Nephron (organoid): ENCODE results near the gene VPS51.
"Not testable (repeated sequence)": the region's sequence is repeated elsewhere in the genome, so short reads cannot be mapped to it uniquely, and the experiment has no call there.

Experiments used
- H3K27ac Mint-ChIP-seq, 3 experiments: 2 replicates each; pipeline ENCODE4 v1.8.0; 2020; ENCODE audit warnings: mixed read lengths in 3 of 3, mild to moderate bottlenecking in 2 of 3, moderate library complexity in 1 of 3
- H3K27me3 Mint-ChIP-seq: 2 replicates; pipeline ENCODE4 v1.8.0; 2021; ENCODE audit warnings: low read depth, mild to moderate bottlenecking, moderate library complexity, mixed read lengths
- H3K36me3 Mint-ChIP-seq: 2 replicates; pipeline ENCODE4 v1.8.0; 2020; ENCODE audit warnings: low read depth, mixed read lengths
- H3K4me1 Mint-ChIP-seq: 2 replicates; pipeline ENCODE4 v1.8.0; 2020; ENCODE audit warnings: mixed read lengths
- H3K4me3 Mint-ChIP-seq, 3 experiments: 2 replicates each; pipeline ENCODE4 v1.8.0; 2020; ENCODE audit warnings: mild to moderate bottlenecking in 3 of 3, mixed read lengths in 3 of 3, moderate library complexity in 2 of 3
- H3K9me3 Mint-ChIP-seq: 2 replicates; pipeline ENCODE4 v1.8.0; 2020; ENCODE audit warnings: mixed read lengths
- CTCF ChIP-seq, 3 experiments: fragments of 200-600 bp; sonication (generic); IDR thresholded peaks; one replicate each; pipeline ENCODE4 v1.5.0; 2021; ENCODE audit warnings: antibody characterized with exemption in 3 of 3; ENCODE audit not compliant: unreplicated experiment in 3 of 3

The VPS51 gene

GRCh38 chr11:65117206-65118096, 21.4 kb downstream of the VPS51 start, which contains the start of gene ZNHIT2:
Gene ZNHIT2, minus strand, starts transcription at chr11:65117701. Its CDS starts 48 bp downstream, at chr11:65117653.
- Mint-ChIP-seq H3K36me3 (peaks cover 32% of the 10 kb centered on the region), H3K4me3 (peak within 1 kb of the TSS; percentile 90 to 100 (median 90)), H3K9me3 (no peaks in the 10 kb centered on the region)

GRCh38 chr11:65118097-65118837, 22.3 kb downstream of the VPS51 start:
- Mint-ChIP-seq H3K36me3 (peaks cover 32% of the 10 kb centered on the region), H3K9me3 (no peaks in the 10 kb centered on the region), H3K27me3 (no peaks in the 10 kb centered on the region), H3K27ac (peak overlapping the region; percentile 80 to 91 (median 84)), H3K4me1 (peaks cover 33% of the 10 kb centered on the region), H3K4me3 (peak overlapping the region; percentile 90 to 100 (median 90))
- peak in 1 of 3 experiments; percentile 48 for TF ChIP-seq CTCF (IDR thresholded peaks at IDR 0.05; ENCODE audit: unreplicated experiment in 3 of 3)

More at GRCh38 chr11:65117206-65118096, 21.4 kb downstream of the VPS51 start, which contains the start of gene ZNHIT2:
- Mint-ChIP-seq H3K4me1 (peaks cover 35% of the 10 kb centered on the region), H3K27ac (peak within 1 kb of the TSS; percentile 80 to 92 (median 91)), H3K27me3 (no peaks in the 10 kb centered on the region)
- peak; percentile 91 to 96 (median 92) for TF ChIP-seq CTCF (IDR thresholded peaks at IDR 0.05; ENCODE audit: unreplicated experiment in 3 of 3)

GRCh38 chr11:65118891-65119669, 23.1 kb downstream of the VPS51 start:
- H3K36me3 Mint-ChIP-seq, result peaks cover 34% of the 10 kb centered on the region
- H3K27ac Mint-ChIP-seq, result peak overlapping the region in 2 of 3 experiments; percentile 32 to 44
- H3K4me3 Mint-ChIP-seq, result peak overlapping the region; percentile 76 to 100 (median 98)
- not testable (repeated sequence) for H3K27me3 Mint-ChIP-seq, H3K9me3 Mint-ChIP-seq
- H3K4me1 Mint-ChIP-seq, result peaks cover 26% of the 10 kb centered on the region

- Mint-ChIP-seq H3K4me3 (peak overlapping the region; percentile 76 to 100 (median 98)), H3K4me1 (peaks cover 28% of the 10 kb centered on the region), H3K27me3 (no peaks in the 10 kb centered on the region), H3K36me3 (peaks cover 39% of the 10 kb centered on the region), H3K27ac (peak overlapping the region in 1 of 3 experiments; percentile 32), H3K9me3 (no peaks in the 10 kb centered on the region)
- no peak for TF ChIP-seq CTCF (IDR thresholded peaks at IDR 0.05; ENCODE audit: unreplicated experiment in 3 of 3)
Observed at GRCh38 chr11:65119670-65119995, 23.6 kb downstream of the VPS51 start.

GRCh38 chr11:65120831-65121230, 24.8 kb downstream of the VPS51 start:
- TF ChIP-seq CTCF (IDR thresholded peaks at IDR 0.05; ENCODE audit: unreplicated experiment in 3 of 3), result no peak
- Mint-ChIP-seq H3K36me3 (peaks cover 42% of the 10 kb centered on the region), H3K27me3 (no peaks in the 10 kb centered on the region), H3K27ac (peak overlapping the region; percentile 94 to 98 (median 97)), H3K9me3 (no peaks in the 10 kb centered on the region), H3K4me1 (peaks cover 28% of the 10 kb centered on the region), H3K4me3 (peak overlapping the region; percentile 98 to 100 (median 99))
